Putamen (tissue), 1 donor: ENCODE measurements around the gene SEC16A.
A peak's percentile ranks its signal among the peaks of the same experiment; 100 is the strongest.

Source experiments
- DNase-seq: peaks from one replicate; pipeline ENCODE4 v3.0.0-alpha.2; 2016; ENCODE audit warnings: low spot score

Gene SEC16A, protein sequence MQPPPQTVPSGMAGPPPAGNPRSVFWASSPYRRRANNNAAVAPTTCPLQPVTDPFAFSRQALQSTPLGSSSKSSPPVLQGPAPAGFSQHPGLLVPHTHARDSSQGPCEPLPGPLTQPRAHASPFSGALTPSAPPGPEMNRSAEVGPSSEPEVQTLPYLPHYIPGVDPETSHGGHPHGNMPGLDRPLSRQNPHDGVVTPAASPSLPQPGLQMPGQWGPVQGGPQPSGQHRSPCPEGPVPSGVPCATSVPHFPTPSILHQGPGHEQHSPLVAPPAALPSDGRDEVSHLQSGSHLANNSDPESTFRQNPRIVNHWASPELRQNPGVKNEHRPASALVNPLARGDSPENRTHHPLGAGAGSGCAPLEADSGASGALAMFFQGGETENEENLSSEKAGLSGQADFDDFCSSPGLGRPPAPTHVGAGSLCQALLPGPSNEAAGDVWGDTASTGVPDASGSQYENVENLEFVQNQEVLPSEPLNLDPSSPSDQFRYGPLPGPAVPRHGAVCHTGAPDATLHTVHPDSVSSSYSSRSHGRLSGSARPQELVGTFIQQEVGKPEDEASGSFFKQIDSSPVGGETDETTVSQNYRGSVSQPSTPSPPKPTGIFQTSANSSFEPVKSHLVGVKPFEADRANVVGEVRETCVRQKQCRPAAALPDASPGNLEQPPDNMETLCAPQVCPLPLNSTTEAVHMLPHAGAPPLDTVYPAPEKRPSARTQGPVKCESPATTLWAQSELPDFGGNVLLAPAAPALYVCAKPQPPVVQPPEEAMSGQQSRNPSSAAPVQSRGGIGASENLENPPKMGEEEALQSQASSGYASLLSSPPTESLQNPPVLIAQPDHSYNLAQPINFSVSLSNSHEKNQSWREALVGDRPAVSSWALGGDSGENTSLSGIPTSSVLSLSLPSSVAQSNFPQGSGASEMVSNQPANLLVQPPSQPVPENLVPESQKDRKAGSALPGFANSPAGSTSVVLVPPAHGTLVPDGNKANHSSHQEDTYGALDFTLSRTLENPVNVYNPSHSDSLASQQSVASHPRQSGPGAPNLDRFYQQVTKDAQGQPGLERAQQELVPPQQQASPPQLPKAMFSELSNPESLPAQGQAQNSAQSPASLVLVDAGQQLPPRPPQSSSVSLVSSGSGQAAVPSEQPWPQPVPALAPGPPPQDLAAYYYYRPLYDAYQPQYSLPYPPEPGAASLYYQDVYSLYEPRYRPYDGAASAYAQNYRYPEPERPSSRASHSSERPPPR (N-terminal part only)

DNA sequence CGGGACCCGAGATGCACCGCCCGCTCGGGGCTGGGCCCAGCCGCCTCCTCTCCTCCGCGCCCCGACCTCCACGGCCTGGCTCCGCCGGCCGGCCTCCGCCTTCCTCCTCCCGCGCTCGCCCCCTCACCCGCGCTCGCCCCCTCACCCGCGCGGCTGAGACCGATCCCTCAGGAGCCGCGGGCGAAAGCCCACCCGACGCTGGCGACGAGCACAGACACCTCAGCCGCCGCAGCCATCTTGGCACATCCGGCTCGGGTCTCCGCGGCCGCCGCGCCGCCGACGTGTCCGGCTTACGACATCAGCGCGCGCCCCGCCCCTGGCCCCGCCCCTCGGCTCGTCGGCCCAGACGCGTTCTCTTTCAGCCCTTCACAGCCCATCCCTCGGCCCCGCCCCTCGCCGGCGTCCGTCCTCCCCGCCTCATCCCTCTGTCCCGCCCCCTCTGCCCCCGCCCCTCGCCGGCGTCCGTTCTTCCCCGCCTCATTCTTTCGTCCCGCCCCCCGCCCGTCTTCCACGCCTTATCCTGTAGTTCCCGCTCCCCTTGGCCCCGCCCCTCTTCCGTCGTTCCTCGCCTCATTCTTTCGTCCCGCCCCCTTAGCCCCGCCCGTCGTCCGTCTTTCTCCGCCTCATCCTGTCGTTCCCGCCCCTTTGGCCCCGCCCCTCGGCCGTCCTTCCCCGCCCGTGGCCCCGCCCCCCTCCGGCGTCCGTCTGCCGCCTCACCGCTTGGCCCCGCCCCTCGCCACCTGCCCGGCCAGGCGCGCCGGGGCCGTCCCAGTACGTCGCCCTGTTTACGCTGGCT, at the start of gene SEC16A:
SEC16A (minus strand) TSS at position 248 of the 796 bp plus-strand sequence. CDS start 5,425 bp downstream, outside the sequence.
- DNase-seq: peak; percentile 99

DNA sequence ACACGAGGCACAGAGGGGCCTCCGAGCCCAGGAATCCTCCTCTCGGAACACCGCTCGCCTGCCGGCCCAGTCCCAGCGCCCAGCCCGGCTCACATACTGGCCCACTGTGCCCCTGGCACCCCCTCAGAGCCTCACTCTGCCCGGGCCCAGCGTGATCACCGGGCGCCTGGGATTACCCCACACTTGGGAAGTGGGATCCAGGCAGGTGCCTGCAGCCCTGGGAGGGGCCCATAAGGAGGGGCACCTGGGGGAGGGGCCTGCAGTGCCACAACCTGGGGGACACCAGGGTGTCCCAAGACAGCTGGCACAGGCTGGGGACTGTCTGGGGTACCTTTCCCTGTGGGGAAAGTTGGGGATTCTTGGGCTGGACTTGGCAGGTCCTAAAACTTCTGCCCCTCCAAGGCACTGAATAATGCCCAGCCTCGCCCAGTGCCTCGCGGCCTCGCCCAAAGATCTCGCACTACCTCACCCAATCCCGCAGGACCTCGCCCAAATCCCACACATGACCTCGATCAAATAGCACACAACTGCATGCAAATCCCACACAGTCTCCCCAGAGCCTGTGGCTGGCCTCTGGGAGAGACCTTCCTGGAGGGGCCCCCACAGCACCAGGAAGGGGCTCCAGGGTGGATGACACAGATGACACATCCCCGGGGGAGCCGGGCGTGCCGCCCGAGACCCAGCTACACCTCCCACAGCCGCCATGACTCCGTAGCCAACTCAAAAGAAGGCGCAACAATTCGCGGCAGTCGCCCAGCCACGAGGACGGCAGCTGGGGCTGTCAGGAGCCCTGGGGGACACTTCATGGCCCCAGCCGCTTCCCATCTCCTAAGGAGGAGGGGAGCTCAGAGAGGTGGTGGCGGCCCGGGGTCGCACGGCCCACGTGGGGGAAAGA, 49.3 kb upstream of the SEC16A start:
- no peak for DNase-seq

DNA sequence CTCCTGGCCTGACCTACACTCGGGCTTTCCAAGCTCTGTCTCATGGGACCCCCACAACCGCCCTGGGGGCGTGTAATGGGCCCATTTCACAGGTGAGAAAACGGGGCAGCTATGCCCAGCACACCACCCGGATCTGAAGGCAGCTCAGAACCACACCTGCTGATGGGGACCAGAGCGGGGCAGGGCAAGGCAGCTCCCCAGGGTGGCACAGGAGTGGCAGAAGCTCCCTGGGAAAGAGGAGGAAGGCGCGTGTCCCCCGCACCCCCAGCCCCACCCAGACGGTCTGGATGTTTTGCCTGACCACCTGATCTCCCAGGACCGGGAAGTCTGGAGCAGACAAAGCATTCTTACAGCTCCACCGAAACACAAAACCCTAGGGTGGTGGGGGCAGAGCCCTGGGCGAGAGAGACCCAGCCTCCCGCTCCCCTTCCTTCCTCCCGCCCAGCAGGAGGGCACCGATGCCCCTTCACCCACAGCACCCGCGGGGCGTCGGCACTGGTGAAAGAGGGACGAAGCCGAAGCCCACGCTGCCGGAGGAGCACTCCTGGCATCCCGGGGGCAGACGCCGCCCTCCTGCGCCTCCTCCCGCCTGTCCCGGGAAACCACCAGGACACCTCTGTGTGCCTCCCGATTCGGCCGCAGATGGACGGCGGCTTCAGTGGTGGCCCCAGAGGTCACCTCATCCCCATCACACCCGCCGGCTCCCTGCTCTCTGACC, 48.5 kb upstream of the SEC16A start:
- DNase-seq: no peak

DNA sequence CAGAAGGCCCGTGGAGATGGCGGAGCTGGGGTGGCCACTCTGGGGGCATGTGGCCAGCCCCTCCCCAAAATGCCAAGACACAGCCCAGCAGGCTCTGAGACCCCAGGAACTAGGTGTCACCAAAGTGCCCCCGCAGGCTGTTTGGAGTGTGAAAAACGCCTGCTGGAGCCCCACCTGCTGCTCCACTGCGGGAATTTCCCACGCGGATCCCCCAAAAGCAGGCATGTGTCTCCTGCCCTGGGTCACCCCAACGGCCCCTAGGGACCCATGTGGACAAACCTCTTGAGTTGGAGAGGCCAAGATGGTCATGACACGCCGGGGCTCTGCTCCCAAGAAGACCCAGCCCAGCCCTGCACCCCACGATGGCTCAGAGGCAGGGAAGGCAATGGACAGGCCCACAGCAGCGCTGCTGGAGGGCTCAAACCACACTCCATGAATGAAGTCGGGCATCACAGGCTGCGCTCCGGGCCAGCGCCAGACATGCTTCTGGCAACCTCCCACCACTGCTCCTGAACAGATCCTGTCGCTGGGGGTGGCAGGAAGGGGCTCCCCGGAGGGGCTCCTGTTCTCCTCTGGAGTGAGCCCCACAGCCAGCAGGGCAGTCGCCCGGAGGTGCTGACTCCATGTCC, 47.7 kb upstream of the SEC16A start:
- no peak for DNase-seq

DNA sequence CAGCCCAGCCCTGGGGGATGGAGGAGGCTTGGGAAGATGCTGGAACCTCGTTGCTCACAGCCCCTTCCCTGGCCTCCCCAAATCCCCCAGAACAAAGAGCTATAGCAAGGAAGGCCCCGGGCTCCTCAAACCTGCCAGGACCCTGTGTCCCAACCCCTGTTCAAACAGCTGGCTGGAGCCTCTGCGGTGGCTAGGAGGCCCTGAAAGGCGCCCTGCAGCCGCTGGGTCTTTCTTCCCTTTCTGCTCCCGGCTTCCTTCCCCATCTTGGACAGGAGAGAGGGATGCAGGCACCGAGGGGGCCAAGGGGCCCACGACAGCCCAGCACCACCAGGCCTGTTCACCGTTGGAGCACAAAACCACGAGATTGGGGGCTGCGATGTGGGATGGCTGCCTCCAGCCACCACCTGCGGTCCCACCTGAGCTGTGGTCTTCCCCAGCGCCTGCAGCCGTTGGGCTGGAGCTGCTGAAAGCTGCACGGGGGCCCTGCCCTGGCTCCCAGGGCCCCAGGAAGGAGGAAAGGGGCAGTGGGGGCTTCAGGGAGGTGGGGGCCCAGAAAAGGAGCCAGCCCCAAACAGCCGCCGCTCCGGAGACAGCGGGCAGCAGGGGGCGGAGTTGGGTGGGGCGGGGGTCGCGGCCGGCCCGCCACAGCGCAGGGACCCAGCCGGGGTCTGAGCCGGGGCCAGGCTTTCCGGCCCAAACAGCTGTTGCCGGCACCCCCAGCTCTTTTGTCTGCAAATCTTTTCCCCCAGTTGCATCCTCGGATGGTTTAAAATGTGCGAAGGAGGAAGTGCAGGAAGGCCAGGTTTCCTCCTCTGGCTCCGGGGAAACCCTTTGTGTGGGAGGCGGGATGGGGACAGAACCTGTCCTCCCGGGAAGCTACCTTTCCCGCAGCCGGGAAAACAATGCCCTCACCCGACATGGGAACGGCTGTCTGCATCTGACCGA, 46.9 kb upstream of the SEC16A start:
- DNase-seq: no peak

DNA sequence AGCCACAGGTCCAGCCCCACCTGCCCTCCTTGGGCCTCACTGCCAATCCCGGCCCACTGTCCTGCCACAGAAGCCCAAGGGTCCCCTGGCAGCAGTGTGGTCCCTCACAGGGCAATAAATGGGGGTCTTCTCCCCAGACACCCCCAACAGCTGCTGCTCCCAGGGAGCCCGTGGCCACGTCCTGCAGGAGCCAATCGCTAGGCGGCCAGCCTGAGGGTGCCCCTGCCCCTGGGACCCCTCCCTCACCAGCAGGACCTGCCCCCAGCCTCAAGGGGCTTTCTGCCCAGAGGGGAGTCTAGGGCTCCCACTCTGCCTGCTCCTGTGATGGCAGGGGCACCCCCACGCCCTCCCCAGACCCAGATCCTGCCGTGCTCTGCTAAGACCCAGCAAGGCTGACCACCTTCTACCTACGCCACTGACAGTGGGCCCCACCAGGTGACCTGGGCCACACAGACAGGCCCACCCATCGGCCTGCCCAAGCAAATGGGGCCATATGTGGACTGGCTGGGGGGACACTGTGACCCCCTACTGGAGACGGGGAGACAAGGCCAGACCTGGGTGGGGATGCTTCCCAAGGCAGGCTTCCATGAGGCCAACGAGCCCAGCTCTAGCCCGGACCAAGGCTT, 46.0 kb upstream of the SEC16A start:
- DNase-seq: no peak

DNA sequence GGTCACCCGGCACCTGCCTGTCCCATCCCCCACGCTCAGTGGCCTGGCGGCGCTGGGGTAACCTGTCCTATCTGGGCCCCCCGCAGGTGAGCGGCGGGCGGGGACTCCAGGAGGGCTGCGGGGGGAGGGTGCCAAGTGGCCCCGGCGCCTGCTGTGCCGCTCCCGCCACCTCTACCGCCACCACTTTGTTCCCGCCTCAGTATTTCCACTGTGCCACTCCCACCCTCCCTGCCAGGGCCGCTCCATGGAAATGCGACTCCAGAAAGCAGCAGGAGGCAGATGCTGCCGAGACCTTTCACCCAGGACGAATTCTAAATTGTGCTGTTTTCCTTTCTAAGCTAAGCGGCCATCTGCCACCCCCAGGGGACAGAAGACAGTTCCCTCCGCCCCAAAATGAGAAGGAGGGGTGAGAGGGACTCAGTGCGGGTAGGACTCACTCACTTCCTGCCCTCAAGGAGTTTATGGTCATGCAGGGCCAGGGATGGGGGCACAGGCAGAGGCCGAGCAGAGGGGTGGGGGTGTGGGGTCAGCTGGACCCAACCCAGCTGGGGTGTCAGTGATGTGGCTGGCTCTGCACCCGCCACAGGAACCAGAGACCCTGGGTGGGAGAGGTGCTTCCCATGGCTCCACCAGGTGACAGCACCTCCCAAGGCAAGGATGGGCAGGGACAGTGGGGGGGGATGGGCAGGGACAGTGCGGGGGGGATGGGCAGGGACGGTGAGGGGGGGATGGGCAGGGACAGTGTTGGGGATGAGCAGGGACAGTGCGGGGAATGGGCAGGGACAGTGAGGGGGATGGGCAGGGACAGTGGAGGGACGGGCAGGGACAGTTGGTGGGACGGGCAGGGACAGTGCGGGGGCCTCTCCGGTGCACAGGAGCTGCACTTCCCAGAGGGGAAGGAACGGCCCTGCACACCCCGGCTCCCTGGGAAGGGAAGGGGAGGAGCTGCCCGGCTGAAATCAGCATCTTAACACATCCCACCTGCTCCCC, 45.2 kb upstream of the SEC16A start:
- DNase-seq: no peak

DNA sequence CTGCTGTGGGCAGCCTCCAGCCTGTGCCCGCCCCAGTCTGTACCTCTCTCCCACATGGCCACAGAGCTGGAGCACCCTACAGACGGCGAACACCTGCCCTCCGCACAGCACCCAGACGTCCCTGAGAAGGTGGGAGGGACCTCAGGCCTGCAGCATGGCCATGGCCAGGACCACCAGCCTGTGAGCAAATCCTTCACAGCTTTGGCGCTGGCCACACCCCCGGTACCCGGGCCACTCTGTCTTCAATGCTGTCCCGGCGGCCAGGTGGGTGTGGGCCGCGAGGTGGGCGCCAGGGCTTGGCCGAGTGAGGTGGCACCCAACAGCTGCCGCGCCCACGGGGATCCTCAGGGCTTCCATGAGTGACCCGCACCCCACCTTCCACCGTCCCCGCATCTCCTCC, 44.3 kb upstream of the SEC16A start:
- DNase-seq: no peak

DNA sequence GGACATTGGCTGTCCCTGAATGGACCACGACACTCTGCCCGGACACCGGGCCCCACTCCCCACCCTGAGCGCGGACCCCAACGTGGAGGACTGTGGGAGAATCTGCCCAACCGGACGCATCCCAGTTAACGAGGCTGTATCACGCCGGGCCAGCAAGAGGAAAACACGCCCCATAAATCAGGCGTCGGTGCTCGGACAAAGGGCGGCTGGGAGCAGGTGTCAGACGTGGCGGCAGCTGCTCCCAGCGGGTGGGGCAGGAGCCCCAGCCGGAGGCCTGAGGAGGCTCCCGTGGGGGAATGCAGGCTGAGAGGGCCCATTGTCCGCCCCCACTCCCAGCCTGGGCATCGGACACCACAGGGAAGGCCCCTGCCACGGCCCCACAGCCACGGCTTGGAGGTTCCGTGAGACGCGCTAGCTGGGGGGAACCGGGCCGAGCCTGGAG, 43.8 kb upstream of the SEC16A start:
- peak; percentile 90 for DNase-seq

DNA sequence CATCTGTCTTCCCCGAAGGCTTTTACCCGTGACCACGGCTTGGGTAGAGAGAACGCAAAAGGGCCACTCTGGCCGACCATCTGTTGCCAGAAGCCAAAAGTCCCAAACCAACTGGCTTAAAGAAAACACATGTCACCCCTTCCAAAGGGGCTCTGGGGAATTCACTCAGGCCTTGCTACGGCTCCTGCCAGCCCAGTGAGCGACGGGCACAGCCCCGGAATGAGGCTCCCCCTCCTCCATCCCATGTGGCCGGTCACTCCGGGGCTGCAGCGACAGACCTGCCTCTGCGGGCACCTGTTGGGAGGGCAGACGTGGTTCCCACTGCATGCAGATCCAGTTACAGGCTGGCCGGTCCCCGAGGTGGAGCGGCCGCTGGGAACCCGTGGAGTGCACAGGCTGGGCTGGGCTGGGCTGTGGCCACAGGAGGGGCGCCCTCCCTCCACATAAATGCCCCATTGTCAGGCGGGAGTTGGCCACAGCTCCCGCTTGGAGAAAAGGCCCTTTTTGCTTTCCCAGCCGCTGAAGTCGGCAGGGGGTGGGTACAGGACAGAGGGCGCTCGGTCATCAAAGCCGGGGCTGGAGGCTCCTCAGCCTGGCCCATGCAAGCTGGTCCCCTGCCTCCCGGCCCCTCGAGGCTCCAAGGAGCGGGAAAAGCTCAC, 43.1 kb upstream of the SEC16A start:
- DNase-seq: peak; percentile 97

DNA sequence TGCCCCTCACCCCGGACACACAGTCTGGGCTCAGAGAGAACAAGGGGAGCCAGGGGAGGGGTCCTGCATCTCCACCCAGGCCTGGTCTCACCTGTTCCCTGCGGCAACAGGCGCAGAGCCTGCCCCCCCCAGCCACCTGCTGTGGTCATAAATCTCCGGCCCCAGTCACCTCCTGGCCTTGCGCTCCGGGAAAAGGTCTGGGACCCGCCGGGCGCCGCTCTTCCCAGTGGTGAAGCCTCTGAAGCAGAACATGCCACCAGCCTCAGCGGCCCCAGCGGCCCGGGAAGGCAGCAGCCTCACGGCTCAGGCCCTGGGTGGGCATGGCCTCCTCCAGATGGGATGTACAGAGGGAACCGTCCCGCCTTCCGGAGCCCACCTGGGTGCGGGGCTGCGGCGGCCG, 42.4 kb upstream of the SEC16A start:
- no peak for DNase-seq

DNA sequence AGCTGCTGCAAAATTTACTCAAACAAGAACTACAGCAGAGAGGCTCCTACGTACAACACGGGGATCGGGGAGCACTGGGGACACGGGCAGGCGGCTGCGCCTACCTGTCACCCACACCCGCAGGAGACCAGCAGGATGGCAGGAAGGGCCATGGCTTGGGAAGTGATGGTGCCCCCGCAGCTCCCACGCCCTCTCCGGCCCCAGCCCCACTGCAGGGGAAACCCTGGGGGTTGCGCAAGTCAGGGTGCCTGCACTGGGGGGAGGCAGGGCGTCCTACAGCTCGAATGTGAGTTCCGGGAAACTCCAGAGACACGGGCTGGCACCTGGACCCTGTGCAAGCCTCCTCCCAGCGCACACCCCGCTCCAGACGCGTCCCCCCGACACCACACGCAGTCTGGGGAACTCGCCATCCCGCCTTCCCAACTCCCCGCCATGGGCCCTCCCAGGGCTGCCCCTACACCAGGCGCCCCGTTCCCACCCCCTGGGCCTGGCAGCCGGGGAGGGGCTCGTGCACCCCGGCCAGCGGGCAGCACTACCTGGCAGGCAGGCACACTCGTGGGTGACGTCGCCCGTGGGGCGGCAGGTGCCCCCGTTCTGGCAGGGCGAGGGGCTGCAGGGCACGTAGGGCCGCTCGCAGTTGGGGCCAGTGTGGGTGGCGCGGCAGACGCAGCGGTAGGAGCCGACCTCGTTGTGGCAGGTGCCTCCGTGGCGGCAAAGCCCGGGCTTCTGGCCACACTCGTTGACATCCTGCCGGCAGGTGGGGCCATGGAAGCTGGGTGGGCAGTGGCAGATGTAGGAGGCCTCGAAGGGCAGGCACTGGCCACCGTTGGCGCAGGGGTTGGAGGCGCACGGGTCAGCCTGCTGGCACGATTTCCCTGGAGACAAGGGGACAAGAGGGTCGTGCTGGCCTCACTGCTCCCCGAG, 39.7 kb upstream of the SEC16A start:
- DNase-seq: no peak

DNA sequence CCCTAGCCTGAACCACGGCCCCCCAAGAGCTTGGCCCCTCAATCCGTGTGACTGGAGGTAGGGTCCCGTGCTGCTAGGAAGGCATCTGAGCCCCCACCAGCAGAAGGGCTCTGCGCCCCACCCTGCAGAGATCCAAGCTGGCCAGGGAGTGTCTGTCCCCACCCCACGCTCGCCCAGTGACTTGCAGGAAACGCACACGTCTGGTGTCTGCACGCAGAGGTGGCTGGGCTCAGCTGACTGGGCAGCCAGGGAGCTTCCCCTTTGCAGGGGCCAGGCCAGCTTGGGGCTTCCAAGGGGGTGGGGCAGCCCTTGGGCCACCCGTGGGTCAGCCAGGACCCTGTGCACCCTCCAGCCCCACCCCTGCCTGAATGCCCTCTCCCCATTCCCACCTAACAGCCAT, 38.7 kb upstream of the SEC16A start:
- no peak for DNase-seq

DNA sequence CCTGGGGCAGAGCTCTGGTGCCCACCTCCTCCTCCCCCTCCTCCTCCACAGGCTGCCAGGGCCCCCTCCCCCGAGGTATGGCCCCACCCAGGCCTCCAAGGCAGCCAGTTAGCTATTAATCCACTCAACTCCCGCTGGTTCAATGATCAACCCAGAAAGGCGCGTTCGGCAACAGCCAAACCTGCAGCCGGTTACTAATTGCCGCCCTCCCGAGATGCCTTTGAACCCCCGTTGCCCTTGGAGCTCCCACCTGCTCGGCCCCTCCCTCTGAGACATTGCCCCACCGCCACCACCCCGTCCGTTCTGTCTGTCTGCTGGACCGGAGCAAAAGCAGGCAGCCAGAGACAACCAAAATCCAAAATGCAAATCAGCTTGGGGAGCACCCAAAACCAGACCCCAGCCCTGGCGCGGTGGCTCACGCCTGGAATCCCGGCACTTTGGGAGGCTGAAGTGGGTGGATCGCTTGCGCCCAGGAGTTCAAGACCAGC, 37.3 kb upstream of the SEC16A start:
- no peak for DNase-seq
